Adrenal gland (tissue), 12 donors: ENCODE measurements around the gene RBX1. TPM values are rescaled to one million over a fixed set of nuclear protein-coding genes. Genes with fewer than 3 reads are reported as not detected.

Experiments
- DNase-seq, 7 donors: peaks; one replicate each; pipeline ENCODE4 v3.0.0-alpha.2; 2019 to 2020
- H3K27ac ChIP-seq, 5 donors: fragments of 200-600 bp; sonication (generic) in 4 of 5; 1 replicate in 3 of 5; 2 replicates in 2 of 5; pipeline versions ENCODE4 v1.5.1 to v1.8.0; 2016 to 2020; ENCODE audit warnings: mild to moderate bottlenecking in 1 of 5
- H3K27me3 ChIP-seq: fragments of 200-600 bp; 2 replicates; pipeline ENCODE4 v1.8.0; 2021
- H3K36me3 ChIP-seq, 2 donors: fragments of 200-600 bp; replicated peaks in 1 of 2; 1 replicate in 1 of 2; 2 replicates in 1 of 2; pipeline versions ENCODE4 v1.5.1 to v1.8.0; 2018 to 2022
- H3K4me1 ChIP-seq, 2 donors: fragments of 200-600 bp; replicated peaks in 1 of 2; 1 replicate in 1 of 2; 2 replicates in 1 of 2; pipeline versions ENCODE4 v1.5.1 to v1.8.0; 2018 to 2021
- H3K4me3 ChIP-seq, 4 donors: fragments of 200-600 bp; sonication (generic) in 3 of 4; one replicate each; pipeline ENCODE4 v1.5.1; 2016 to 2018
- H3K9me3 ChIP-seq, 3 donors: fragments of 200-600 bp; sonication (generic) in 1 of 3; replicated peaks in 1 of 3; 1 replicate in 2 of 3; 2 replicates in 1 of 3; pipeline versions ENCODE4 v1.5.1 to v1.8.0; 2016 to 2021
- POLR2A ChIP-seq, 2 donors: fragments of 450-650 bp; IDR thresholded peaks; one replicate each; pipeline ENCODE4 v1.6.1; 2017; ENCODE audit warnings: antibody characterized with exemption in 2 of 2, mild to moderate bottlenecking in 2 of 2, moderate library complexity in 1 of 2
- WGBS, 4 donors: extraction: QIAGEN DNeasy Blood & Tissue Kit in 2 of 4; methylation state at CpG; one replicate each; pipeline versions ENCODE4 v1.1.5 to v1.1.7; 2013 to 2017; 5-methylcytosine and 5-hydroxymethylcytosine counted together
- intact Hi-C, 2 donors: fragments of 100-400 bp; cut with DNase I; formaldehyde crosslinking; loops; one replicate each; pipeline versions ENCODE4 v1.14.1 to v1.15.0; 2022 to 2023
- polyA plus RNA-seq, 3 donors: library from polyadenylated mRNA; stranded (reverse); fragments of 200-250 nt in 2 of 3; fragments of 350-450 nt in 1 of 3; fragmentation: Illumina TruSeq in 1 of 3; extraction: RNeasy Lipid Tissue Mini Kit (QIAGEN cat#74804) in 1 of 3; gene quantifications; one replicate each; pipeline ENCODE4 v1.2.3, GENCODE V29; 2013 to 2014
- total RNA-seq, 9 donors: library from RNA; depleted of rRNA in 4 of 9; stranded (reverse); fragments of >200 nt in 4 of 9; fragments of 120-200 nt in 1 of 9; fragmentation: NEBNext Ultra II Directional in 1 of 9; extraction: Animal tissue kit (Norgen Biotek cat#: 25700) in 1 of 9; gene quantifications; one replicate each; pipeline versions ENCODE4 v1.1.0 to v1.2.4, GENCODE V29; 2013 to 2023
- TF ChIP-seq, protein P1 (sequence below), 6 experiments: fragments of 450-650 bp in 4 of 6; fragments of 200-600 bp in 2 of 6; sonication (generic) in 1 of 6; IDR thresholded peaks; 1 replicate in 5 of 6; 2 replicates in 1 of 6; pipeline versions ENCODE4 v1.5.1 to v1.8.0; 2016 to 2021; ENCODE audit warnings: antibody characterized with exemption in 6 of 6, mild to moderate bottlenecking in 2 of 6, moderate library complexity in 1 of 6
- donor health status: healthy with polysubstance abuse.
- donor health status: Bipolar disorder and iron deficiency.
- donor health status: DM: yes; HTN: yes; CAD: no.
- donor health status: DM: no; HTN: no; CAD: no.
- donor health status: DM: no; HTN: no; CAD: no.
- donor health status: DM: yes; HTN: yes; CAD: no.

The RBX1 gene
- total and polyA plus RNA-seq, 12 donors, result 26.8 to 144 (median 56.6) TPM

GRCh38 chr22:40928657-40929056 is 22.5 kb upstream of the RBX1 start:
- peak in 1 of 7 donors; percentile 17 for DNase-seq
- 31 to 75% (median 58%) methylated on average over 1 of the region's 1 CpG for WGBS, 4 donors
- Histone ChIP-seq H3K27me3 (no peaks in the 10 kb centered on the region), H3K4me1 (peaks cover 0 to 6% of the 10 kb centered on the region in 2 donors), H3K9me3 (no peaks in the 10 kb centered on the region), H3K36me3 (peaks cover 0 to 46% of the 10 kb centered on the region in 2 donors), H3K4me3 (no peak overlapping the region), H3K27ac (no peak overlapping the region)
- TF ChIP-seq, protein P1, sequence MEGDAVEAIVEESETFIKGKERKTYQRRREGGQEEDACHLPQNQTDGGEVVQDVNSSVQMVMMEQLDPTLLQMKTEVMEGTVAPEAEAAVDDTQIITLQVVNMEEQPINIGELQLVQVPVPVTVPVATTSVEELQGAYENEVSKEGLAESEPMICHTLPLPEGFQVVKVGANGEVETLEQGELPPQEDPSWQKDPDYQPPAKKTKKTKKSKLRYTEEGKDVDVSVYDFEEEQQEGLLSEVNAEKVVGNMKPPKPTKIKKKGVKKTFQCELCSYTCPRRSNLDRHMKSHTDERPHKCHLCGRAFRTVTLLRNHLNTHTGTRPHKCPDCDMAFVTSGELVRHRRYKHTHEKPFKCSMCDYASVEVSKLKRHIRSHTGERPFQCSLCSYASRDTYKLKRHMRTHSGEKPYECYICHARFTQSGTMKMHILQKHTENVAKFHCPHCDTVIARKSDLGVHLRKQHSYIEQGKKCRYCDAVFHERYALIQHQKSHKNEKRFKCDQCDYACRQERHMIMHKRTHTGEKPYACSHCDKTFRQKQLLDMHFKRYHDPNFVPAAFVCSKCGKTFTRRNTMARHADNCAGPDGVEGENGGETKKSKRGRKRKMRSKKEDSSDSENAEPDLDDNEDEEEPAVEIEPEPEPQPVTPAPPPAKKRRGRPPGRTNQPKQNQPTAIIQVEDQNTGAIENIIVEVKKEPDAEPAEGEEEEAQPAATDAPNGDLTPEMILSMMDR (IDR thresholded peaks at IDR 0.05), result no peak
- TF ChIP-seq POLR2A (IDR thresholded peaks at IDR 0.05), result no peak
- intact Hi-C loops, result no loop called here

DNA sequence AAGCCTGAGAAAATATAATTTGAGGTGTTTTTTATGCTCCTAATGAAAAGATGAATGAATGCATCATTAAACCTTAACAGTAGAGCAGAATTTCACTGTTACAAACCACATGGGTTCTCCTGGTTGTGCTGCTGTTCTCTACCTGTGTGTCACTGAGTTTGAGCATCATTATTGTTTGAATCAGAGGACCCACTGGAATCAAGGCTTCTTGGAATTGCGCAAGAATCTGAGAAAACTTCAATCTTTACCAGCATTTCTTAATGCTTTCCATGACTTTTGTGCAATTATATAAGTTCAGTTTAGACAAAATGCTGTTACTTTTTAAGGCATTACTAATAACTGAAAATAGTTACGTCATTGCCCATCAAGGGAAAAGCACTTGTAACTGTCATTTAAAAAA is 18.8 kb upstream of the RBX1 start:
- DNase-seq, result no peak
- H3K27ac ChIP-seq, result no peak overlapping the region
- H3K36me3 ChIP-seq, result peaks cover 0 to 10% of the 10 kb centered on the region in 2 donors
- intact Hi-C loops, result no loop called here
- TF ChIP-seq POLR2A (IDR thresholded peaks at IDR 0.05), result no peak
- TF ChIP-seq, protein P1 (IDR thresholded peaks at IDR 0.05), result no peak
- WGBS, 4 donors, result 88 to 96% (median 93%) methylated on average over 2 of the region's 2 CpGs
- H3K4me3 ChIP-seq, result no peak overlapping the region
- H3K9me3 ChIP-seq, result no peaks in the 10 kb centered on the region
- H3K4me1 ChIP-seq, result peaks cover 0 to 6% of the 10 kb centered on the region in 2 donors
- H3K27me3 ChIP-seq, result no peaks in the 10 kb centered on the region

- no peaks in the 10 kb centered on the region for H3K27me3 ChIP-seq
- no peak overlapping the region for H3K4me3 ChIP-seq
- H3K4me1 ChIP-seq, result no peaks in the 10 kb centered on the region
- intact Hi-C loops, result no loop called here
- DNase-seq, result no peak
- WGBS, 4 donors, result 89 to 98% (median 90%) methylated on average over 2 of the region's 2 CpGs
- H3K27ac ChIP-seq, result no peak overlapping the region
- H3K9me3 ChIP-seq, result no peaks in the 10 kb centered on the region
- H3K36me3 ChIP-seq, result no peaks in the 10 kb centered on the region
- TF ChIP-seq, protein P1 (IDR thresholded peaks at IDR 0.05), result no peak
- no peak for TF ChIP-seq POLR2A (IDR thresholded peaks at IDR 0.05)
These were observed 12.0 kb upstream of the RBX1 start for GRCh38 chr22:40939202-40939601.

DNA sequence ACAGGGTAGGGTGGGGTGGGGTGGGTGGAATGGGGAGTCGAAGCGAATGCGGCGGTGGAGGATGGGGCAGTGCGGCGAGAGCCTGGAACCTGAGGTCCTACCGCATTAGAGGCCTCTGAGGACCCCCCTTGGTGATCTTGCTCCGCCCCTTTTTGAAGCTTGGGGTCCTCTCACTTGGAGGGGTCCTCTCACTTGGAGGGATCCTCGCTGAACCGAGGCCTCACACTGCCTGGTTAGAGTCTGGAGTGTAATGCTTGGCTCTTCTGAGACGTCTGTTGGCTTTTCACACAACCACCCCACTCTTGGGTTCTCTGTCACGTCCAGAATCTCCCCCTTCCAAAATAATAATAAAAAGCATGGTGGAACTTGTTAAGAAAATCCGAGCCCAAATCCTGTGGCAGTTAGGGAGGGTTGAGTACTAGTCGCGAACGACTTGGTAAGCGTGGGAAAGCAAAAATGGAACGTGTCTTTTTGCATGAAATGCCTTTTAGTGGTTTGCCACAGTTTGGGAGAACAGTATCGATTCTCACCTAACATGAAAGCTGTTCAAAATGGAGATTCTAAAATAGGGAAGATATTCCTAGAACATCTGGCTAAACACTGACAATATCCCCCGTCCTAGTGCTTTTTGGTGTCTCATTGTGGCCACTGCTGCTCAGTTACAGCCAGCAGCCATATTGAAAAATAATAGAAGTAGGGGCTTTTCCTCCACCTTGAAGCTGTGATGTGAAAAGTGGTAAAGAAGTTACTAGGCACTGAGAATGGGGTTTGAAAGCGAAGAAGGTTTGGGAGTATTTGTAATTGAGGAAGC is 822 bp downstream of the RBX1 start:
- Histone ChIP-seq H3K36me3 (peaks cover 0 to 12% of the 10 kb centered on the region in 2 donors), H3K4me3 (peak overlapping the region; percentile 16 to 77 (median 48)), H3K4me1 (peaks cover 11 to 21% of the 10 kb centered on the region in 2 donors), H3K27ac (peak overlapping the region; percentile 24 to 94 (median 90)), H3K9me3 (no peaks in the 10 kb centered on the region), H3K27me3 (no peaks in the 10 kb centered on the region)
- DNase-seq, result no peak
- WGBS, 4 donors, result 5 to 7% (median 5%) methylated on average over 13 to 21 of the region's 21 CpGs
- intact Hi-C loops, result loop anchor here (2.0 to 10.0 kb wide), 2 partner anchors 139 to 143 kb away; partner anchors contain the start of gene EP300 (in 1 of the 2)
- TF ChIP-seq, protein P1 (IDR thresholded peaks at IDR 0.05), result no peak
- TF ChIP-seq POLR2A (IDR thresholded peaks at IDR 0.05), result peak; percentile 29 to 58
